Measurements from ENCODE around the gene CDC34. TPM values are rescaled to one million over a fixed set of nuclear protein-coding genes. Genes with fewer than 3 reads are reported as not detected.

The CDC34 gene
- total RNA-seq, 5 donors from 2014 or later (not counting 1 experiment from before 2014, with no cell fraction given) = 35.4 to 52.6 (median 51.3) TPM

GRCh38 chr19:485583-486236, 45.9 kb upstream of the CDC34 start:
- 58% methylated on average over 13 of the region's 23 CpGs for WGBS (ENCODE audit: insufficient coverage)
- no peak for DNase-seq
- Mint-ChIP-seq H3K27me3 (peaks cover 3 to 18% of the 10 kb centered on the region in 2 donors), H3K27ac (no peak overlapping the region), H3K9me3 (peaks cover 1 to 4% (median 2%) of the 10 kb centered on the region in 3 donors), H3K4me1 (peaks cover 10 to 21% (median 11%) of the 10 kb centered on the region in 3 donors), H3K36me3 (no peaks in the 10 kb centered on the region), H3K4me3 (no peak overlapping the region)
- Histone ChIP-seq H3K36me3 (ENCODE audit: control insufficient read depth in 2 of 2, extremely low read depth in 1 of 2, insufficient read depth in 1 of 2, low read length in 1 of 2) (no peaks in the 10 kb centered on the region), H3K4me3 (ENCODE audit: control insufficient read depth in 1 of 2, extremely low read depth in 1 of 2, low read length in 1 of 2) (no peak overlapping the region), H3K27ac (ENCODE audit: low read length) (no peak overlapping the region), H3K27me3 (replicated peaks in 1 of 2; ENCODE audit: control insufficient read depth in 2 of 2, extremely low read depth in 1 of 2, insufficient read depth in 2 of 2, low read length in 1 of 2) (peaks cover 3 to 34% of the 10 kb centered on the region in 2 experiments), H3K4me1 (ENCODE audit: control insufficient read depth in 1 of 2, extremely low read depth in 1 of 2, insufficient read depth in 2 of 2, low read length in 2 of 2) (peaks cover 0 to 13% of the 10 kb centered on the region in 2 experiments), H3K9me3 (no peaks in the 10 kb centered on the region)
- ChIA-PET CTCF (no interaction called here), POLR2A (no interaction called here)
- ATAC-seq (replicated peaks in 1 of 4) = no peak

GRCh38 chr19:488505-489417, 42.8 kb upstream of the CDC34 start:
- CTCF ChIA-PET = interaction anchor here in 1 of 2 donors (0.9 to 1.4 kb wide), 2 partner anchors 9 to 18 kb away, joined by 3 to 10 read pairs; no protein-coding TSS in a partner anchor

GRCh38 chr19:489418-490196, 42.0 kb upstream of the CDC34 start:
- peaks cover 3 to 16% of the 10 kb centered on the region in 2 experiments for H3K27me3 ChIP-seq (replicated peaks in 1 of 2; ENCODE audit: control insufficient read depth in 2 of 2, extremely low read depth in 1 of 2, insufficient read depth in 2 of 2, low read length in 1 of 2)
- POLR2A ChIA-PET = no interaction called here
- H3K9me3 ChIP-seq = no peaks in the 10 kb centered on the region
- Mint-ChIP-seq H3K36me3 (no peaks in the 10 kb centered on the region), H3K27me3 (peaks cover 0 to 12% of the 10 kb centered on the region in 2 donors), H3K4me3 (peak overlapping the region; percentile 77 to 80 (median 78)), H3K27ac (peak overlapping the region; percentile 44 to 77), H3K4me1 (peaks cover 14 to 19% (median 15%) of the 10 kb centered on the region in 3 donors), H3K9me3 (no peaks in the 10 kb centered on the region)
- ATAC-seq (replicated peaks in 1 of 4) = peak in 3 of 4 experiments; percentile 13 to 30 (median 26)
- WGBS (ENCODE audit: insufficient coverage) = 31% methylated on average over 39 of the region's 61 CpGs
- CTCF ChIA-PET = interaction anchor here in 1 of 2 donors (0.9 to 1.4 kb wide), 2 partner anchors 9 to 17 kb away, joined by 3 to 10 read pairs; no protein-coding TSS in a partner anchor
- peak in 2 of 35 experiments; percentile 13 to 20 for DNase-seq
- H3K27ac ChIP-seq (ENCODE audit: low read length) = no peak overlapping the region
- H3K4me3 ChIP-seq (ENCODE audit: control insufficient read depth in 1 of 2, extremely low read depth in 1 of 2, low read length in 1 of 2) = peak overlapping the region; percentile 44
- H3K36me3 ChIP-seq (ENCODE audit: control insufficient read depth in 2 of 2, extremely low read depth in 1 of 2, insufficient read depth in 1 of 2, low read length in 1 of 2) = no peaks in the 10 kb centered on the region
- peaks cover 0 to 18% of the 10 kb centered on the region in 2 experiments for H3K4me1 ChIP-seq (ENCODE audit: control insufficient read depth in 1 of 2, extremely low read depth in 1 of 2, insufficient read depth in 2 of 2, low read length in 2 of 2)

More at GRCh38 chr19:488505-489417, 42.8 kb upstream of the CDC34 start:
- peaks cover 14 to 16% (median 14%) of the 10 kb centered on the region in 3 donors for H3K4me1 Mint-ChIP-seq
- peak; percentile 94 to 98 (median 98) for ATAC-seq (replicated peaks in 1 of 4)
- Histone ChIP-seq H3K4me1 (ENCODE audit: control insufficient read depth in 1 of 2, extremely low read depth in 1 of 2, insufficient read depth in 2 of 2, low read length in 2 of 2) (peaks cover 0 to 13% of the 10 kb centered on the region in 2 experiments), H3K27me3 (replicated peaks in 1 of 2; ENCODE audit: control insufficient read depth in 2 of 2, extremely low read depth in 1 of 2, insufficient read depth in 2 of 2, low read length in 1 of 2) (peaks cover 3 to 25% of the 10 kb centered on the region in 2 experiments), H3K9me3 (no peaks in the 10 kb centered on the region), H3K27ac (ENCODE audit: low read length) (peak overlapping the region; percentile 82), H3K36me3 (ENCODE audit: control insufficient read depth in 2 of 2, extremely low read depth in 1 of 2, insufficient read depth in 1 of 2, low read length in 1 of 2) (no peaks in the 10 kb centered on the region), H3K4me3 (ENCODE audit: control insufficient read depth in 1 of 2, extremely low read depth in 1 of 2, low read length in 1 of 2) (peak overlapping the region; percentile 70 to 75)
- H3K4me3 Mint-ChIP-seq = peak overlapping the region; percentile 78 to 82 (median 80)
- H3K27me3 Mint-ChIP-seq = peaks cover 1 to 17% of the 10 kb centered on the region in 2 donors
- no peaks in the 10 kb centered on the region for H3K36me3 Mint-ChIP-seq
- H3K27ac Mint-ChIP-seq = peak overlapping the region; percentile 79 to 87
- no peaks in the 10 kb centered on the region for H3K9me3 Mint-ChIP-seq
- peak; percentile 77 to 95 (median 89) for DNase-seq
- WGBS (ENCODE audit: insufficient coverage) = under 1% methylated on average over 111 of the region's 114 CpGs
- POLR2A ChIA-PET = no interaction called here

- H3K27ac ChIP-seq (ENCODE audit: low read length) = no peak overlapping the region
- H3K9me3 Mint-ChIP-seq = no peaks in the 10 kb centered on the region
- H3K27me3 ChIP-seq (replicated peaks in 1 of 2; ENCODE audit: control insufficient read depth in 2 of 2, extremely low read depth in 1 of 2, insufficient read depth in 2 of 2, low read length in 1 of 2) = peaks cover 0 to 17% of the 10 kb centered on the region in 2 experiments
- no peaks in the 10 kb centered on the region for H3K36me3 Mint-ChIP-seq
- no peak overlapping the region for H3K4me3 Mint-ChIP-seq
- DNase-seq (peak in 3 of 35 experiments; percentile 23 to 50 (median 29)), ATAC-seq (replicated peaks in 1 of 4) (no peak)
- ChIA-PET POLR2A (no interaction called here), CTCF (no interaction called here)
- no peak overlapping the region for H3K4me3 ChIP-seq (ENCODE audit: control insufficient read depth in 1 of 2, extremely low read depth in 1 of 2, low read length in 1 of 2)
- peaks cover 4 to 5% of the 10 kb centered on the region in 2 donors for H3K27me3 Mint-ChIP-seq
- no peaks in the 10 kb centered on the region for H3K36me3 ChIP-seq (ENCODE audit: control insufficient read depth in 2 of 2, extremely low read depth in 1 of 2, insufficient read depth in 1 of 2, low read length in 1 of 2)
- peaks cover 0 to 26% of the 10 kb centered on the region in 2 experiments for H3K4me1 ChIP-seq (ENCODE audit: control insufficient read depth in 1 of 2, extremely low read depth in 1 of 2, insufficient read depth in 2 of 2, low read length in 2 of 2)
- WGBS (ENCODE audit: insufficient coverage) = 95% methylated on average over 21 of the region's 32 CpGs
- no peaks in the 10 kb centered on the region for H3K9me3 ChIP-seq
- H3K27ac Mint-ChIP-seq = no peak overlapping the region
- H3K4me1 Mint-ChIP-seq = peaks cover 16 to 21% (median 19%) of the 10 kb centered on the region in 3 donors
These were observed 40.3 kb upstream of the CDC34 start for GRCh38 chr19:491146-491741.

- Histone ChIP-seq H3K9me3 (no peaks in the 10 kb centered on the region), H3K27me3 (replicated peaks in 1 of 2; ENCODE audit: control insufficient read depth in 2 of 2, extremely low read depth in 1 of 2, insufficient read depth in 2 of 2, low read length in 1 of 2) (peaks cover 0 to 20% of the 10 kb centered on the region in 2 experiments), H3K27ac (ENCODE audit: low read length) (no peak overlapping the region), H3K4me3 (ENCODE audit: control insufficient read depth in 1 of 2, extremely low read depth in 1 of 2, low read length in 1 of 2) (no peak overlapping the region), H3K4me1 (ENCODE audit: control insufficient read depth in 1 of 2, extremely low read depth in 1 of 2, insufficient read depth in 2 of 2, low read length in 2 of 2) (peaks cover 0 to 28% of the 10 kb centered on the region in 2 experiments), H3K36me3 (ENCODE audit: control insufficient read depth in 2 of 2, extremely low read depth in 1 of 2, insufficient read depth in 1 of 2, low read length in 1 of 2) (no peaks in the 10 kb centered on the region)
- H3K4me1 Mint-ChIP-seq = peaks cover 16 to 21% (median 19%) of the 10 kb centered on the region in 3 donors
- ChIA-PET CTCF (interaction anchor here in 1 of 2 donors (0.6 to 1.0 kb wide), 2 partner anchors 14 to 26 kb away, joined by 3 to 7 read pairs; no protein-coding TSS in a partner anchor), POLR2A (no interaction called here)
- H3K27ac Mint-ChIP-seq = no peak overlapping the region
- H3K4me3 Mint-ChIP-seq = no peak overlapping the region
- 82% methylated on average over 2 of the region's 19 CpGs for WGBS (ENCODE audit: insufficient coverage)
- DNase-seq (peak in 24 of 35 experiments; percentile 21 to 67 (median 48)), ATAC-seq (replicated peaks in 1 of 4) (no peak)
- no peaks in the 10 kb centered on the region for H3K36me3 Mint-ChIP-seq
- no peaks in the 10 kb centered on the region for H3K9me3 Mint-ChIP-seq
- H3K27me3 Mint-ChIP-seq = peaks cover 3 to 4% of the 10 kb centered on the region in 2 donors
These were observed 39.4 kb upstream of the CDC34 start for GRCh38 chr19:492091-492531.

All from T-cell (primary cell).